Osteocyte (in vitro differentiated cells): ENCODE data around the gene PTK7. TPM values are rescaled to one million over a fixed set of nuclear protein-coding genes. Genes with fewer than 3 reads are reported as not detected.

ENCODE experiments used
- DNase-seq: peaks from one replicate; pipeline ENCODE4 v3.0.0; 2021; ENCODE audit warnings: mixed read lengths; ENCODE audit not compliant: unreplicated experiment; ENCODE audit errors: extremely low spot score
- H3K27ac Mint-ChIP-seq: one replicate; pipeline ENCODE4 v1.8.0; 2021; ENCODE audit warnings: mild to moderate bottlenecking, mixed read lengths; ENCODE audit not compliant: unreplicated experiment
- H3K27me3 Mint-ChIP-seq: one replicate; pipeline ENCODE4 v1.8.0; 2021; ENCODE audit warnings: mixed read lengths; ENCODE audit not compliant: unreplicated experiment
- H3K36me3 Mint-ChIP-seq: one replicate; pipeline ENCODE4 v1.8.0; 2021; ENCODE audit warnings: mixed read lengths; ENCODE audit not compliant: unreplicated experiment
- H3K4me1 Mint-ChIP-seq: one replicate; pipeline ENCODE4 v1.8.0; 2021; ENCODE audit warnings: mixed read lengths; ENCODE audit not compliant: unreplicated experiment
- H3K4me3 Mint-ChIP-seq: one replicate; pipeline ENCODE4 v1.8.0; 2021; ENCODE audit warnings: mild to moderate bottlenecking, moderate library complexity, mixed read lengths; ENCODE audit not compliant: unreplicated experiment
- H3K9me3 Mint-ChIP-seq: one replicate; pipeline ENCODE4 v1.8.0; 2021; ENCODE audit warnings: mixed read lengths; ENCODE audit not compliant: unreplicated experiment
- total RNA-seq: library from RNA; stranded (reverse); gene quantifications from 2 replicates; pipeline ENCODE4 v1.2.1, GENCODE V29; 2021
- TF ChIP-seq, protein P1 (sequence below): fragments of 200-600 bp; sonication (generic); IDR thresholded peaks from 2 replicates; pipeline ENCODE4 v1.5.0; 2021; ENCODE audit warnings: antibody characterized with exemption, mild to moderate bottlenecking, moderate library complexity

PTK7 gene
- total RNA-seq, 1 donor from 2014 or later, result 183 TPM

DNA sequence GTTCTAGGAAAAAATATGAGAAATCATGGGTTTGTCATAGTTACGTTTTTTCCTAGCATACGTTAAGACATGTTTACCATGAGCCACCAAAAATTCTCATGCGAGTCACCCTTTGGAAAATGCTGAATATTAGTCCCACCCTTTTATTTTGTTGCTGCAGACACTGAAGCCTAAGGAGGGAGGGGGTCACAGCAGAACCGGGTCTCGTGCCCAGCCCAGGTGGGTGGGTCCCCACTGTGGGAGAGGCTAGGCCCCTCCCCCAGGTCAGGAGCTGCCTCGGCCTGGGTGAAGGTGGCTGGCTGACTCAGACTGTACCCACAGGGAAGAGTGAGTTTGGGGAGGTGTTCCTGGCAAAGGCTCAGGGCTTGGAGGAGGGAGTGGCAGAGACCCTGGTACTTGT lies 68.8 kb downstream of the PTK7 start:
- Mint-ChIP-seq H3K27me3 (no peaks in the 10 kb centered on the region), H3K4me3 (no peak overlapping the region), H3K27ac (no peak overlapping the region), H3K36me3 (peaks cover 5% of the 10 kb centered on the region), H3K9me3 (no peaks in the 10 kb centered on the region), H3K4me1 (peaks cover 12% of the 10 kb centered on the region)
- DNase-seq, result no peak
- TF ChIP-seq, protein P1, sequence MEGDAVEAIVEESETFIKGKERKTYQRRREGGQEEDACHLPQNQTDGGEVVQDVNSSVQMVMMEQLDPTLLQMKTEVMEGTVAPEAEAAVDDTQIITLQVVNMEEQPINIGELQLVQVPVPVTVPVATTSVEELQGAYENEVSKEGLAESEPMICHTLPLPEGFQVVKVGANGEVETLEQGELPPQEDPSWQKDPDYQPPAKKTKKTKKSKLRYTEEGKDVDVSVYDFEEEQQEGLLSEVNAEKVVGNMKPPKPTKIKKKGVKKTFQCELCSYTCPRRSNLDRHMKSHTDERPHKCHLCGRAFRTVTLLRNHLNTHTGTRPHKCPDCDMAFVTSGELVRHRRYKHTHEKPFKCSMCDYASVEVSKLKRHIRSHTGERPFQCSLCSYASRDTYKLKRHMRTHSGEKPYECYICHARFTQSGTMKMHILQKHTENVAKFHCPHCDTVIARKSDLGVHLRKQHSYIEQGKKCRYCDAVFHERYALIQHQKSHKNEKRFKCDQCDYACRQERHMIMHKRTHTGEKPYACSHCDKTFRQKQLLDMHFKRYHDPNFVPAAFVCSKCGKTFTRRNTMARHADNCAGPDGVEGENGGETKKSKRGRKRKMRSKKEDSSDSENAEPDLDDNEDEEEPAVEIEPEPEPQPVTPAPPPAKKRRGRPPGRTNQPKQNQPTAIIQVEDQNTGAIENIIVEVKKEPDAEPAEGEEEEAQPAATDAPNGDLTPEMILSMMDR, result no peak

DNA sequence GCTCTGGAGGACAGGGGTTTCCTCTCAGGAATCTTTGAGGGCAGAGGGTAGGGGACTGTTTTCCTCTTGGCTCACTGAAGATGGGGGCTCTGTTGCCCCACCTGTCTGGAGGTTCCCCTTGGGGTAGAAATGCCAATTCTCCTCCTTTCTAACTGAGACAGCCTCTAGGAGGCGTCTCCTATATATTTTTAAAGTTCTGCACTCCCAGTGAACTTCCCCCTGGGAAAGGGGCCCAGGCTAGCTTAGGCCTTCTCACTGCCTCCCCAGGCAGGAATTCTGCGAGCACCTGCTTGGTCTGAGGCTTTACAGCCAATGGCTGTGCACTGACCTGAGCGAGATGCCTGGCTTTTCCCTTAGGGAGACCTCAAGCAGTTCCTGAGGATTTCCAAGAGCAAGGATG lies 70.1 kb downstream of the PTK7 start:
- no peak for DNase-seq
- no peak overlapping the region for H3K27ac Mint-ChIP-seq
- H3K4me1 Mint-ChIP-seq, result peaks cover 12% of the 10 kb centered on the region
- no peak overlapping the region for H3K4me3 Mint-ChIP-seq
- H3K9me3 Mint-ChIP-seq, result no peaks in the 10 kb centered on the region
- H3K27me3 Mint-ChIP-seq, result no peaks in the 10 kb centered on the region
- peaks cover 5% of the 10 kb centered on the region for H3K36me3 Mint-ChIP-seq
- TF ChIP-seq, protein P1, result no peak

DNA sequence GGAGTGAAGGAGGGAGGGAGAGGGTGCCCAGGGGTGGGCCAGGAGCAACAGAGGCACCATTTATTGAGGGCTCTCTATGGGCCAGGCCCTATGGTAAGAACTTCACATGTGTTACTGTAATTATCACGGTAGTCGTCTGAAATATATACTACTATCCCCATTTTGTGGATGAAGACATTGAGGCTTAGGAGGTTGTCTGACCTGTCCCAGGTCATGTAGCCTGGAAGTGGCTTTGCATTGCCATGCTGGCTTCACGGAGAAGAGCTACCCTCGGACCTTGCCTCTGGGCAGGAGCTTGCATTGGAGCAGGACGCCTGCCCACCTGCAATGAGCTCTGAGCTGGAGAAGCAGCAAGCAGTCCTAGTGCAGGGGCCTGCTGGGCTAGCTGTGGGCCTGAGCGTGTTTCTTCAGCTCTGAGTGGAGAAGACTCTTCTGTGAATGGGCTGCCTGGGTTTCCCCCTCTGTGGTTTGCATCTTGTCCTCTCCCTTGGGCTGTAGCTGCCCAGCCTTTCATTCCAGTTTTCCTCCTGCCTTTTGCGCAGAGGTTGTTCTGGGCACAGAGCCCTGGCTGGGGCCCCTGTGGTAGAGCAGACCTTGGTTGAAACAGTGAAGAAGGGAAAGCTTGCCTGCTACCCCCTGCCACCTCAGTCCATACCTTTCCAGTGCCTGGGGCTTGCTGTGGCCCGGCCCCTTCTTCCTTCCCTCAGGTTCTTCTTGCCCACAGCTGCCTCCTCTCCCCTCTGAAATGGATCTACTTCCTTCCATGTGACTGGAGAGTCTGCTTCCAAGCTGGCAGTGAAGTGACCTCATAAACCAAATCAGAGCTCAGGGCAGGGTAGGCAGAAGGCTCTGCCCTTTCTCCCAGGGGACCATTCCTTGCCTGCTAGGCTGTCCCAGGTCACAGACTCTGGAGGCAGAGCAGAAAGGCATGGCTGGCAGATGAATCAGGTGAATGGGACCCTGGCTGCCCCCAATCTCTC lies 70.9 kb downstream of the PTK7 start:
- Mint-ChIP-seq H3K4me3 (no peak overlapping the region), H3K27me3 (no peaks in the 10 kb centered on the region), H3K27ac (no peak overlapping the region), H3K9me3 (no peaks in the 10 kb centered on the region), H3K4me1 (peaks cover 12% of the 10 kb centered on the region), H3K36me3 (peaks cover 5% of the 10 kb centered on the region)
- DNase-seq, result no peak
- TF ChIP-seq, protein P1, result no peak

DNA sequence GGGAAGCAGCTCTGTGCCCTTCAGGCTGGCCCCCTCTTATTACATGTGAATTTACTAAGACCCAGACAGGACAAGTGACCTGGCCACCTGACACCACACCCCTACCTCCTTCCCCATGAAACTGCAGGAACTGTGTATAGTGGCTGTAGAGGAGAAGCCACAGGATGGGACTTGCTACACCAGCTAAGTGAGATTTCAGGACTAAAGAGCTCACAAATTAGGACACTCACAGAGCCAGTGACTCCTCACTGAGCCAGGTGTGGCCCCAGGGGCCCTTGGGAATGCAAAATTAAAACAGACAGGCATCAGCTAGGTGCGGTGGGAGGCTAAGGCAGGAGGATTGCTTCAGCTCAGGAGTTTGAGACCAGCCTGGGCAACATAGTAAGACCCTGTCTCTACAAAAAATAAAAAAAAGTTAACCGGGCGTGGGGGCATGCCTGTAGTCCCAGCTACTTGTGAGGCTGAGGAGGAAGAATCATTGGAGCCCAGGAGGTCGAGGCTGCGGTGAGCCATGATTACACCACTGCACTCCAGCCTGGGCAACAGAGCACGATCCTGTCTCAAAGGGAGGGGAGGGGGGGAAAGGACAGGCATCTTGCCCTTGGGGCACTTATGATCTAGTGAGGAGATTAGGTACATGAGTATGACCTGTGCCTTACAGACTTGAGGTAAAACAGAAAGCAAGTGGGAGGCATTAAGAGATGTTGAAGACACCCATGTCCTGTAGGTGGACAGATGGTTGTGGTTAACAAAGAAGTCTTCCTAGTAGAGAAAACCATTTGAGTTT lies 71.8 kb downstream of the PTK7 start:
- Mint-ChIP-seq H3K4me3 (no peak overlapping the region), H3K9me3 (no peaks in the 10 kb centered on the region), H3K36me3 (peaks cover 5% of the 10 kb centered on the region), H3K27ac (no peak overlapping the region), H3K4me1 (peaks cover 11% of the 10 kb centered on the region), H3K27me3 (no peaks in the 10 kb centered on the region)
- DNase-seq, result no peak
- TF ChIP-seq, protein P1, result no peak

DNA sequence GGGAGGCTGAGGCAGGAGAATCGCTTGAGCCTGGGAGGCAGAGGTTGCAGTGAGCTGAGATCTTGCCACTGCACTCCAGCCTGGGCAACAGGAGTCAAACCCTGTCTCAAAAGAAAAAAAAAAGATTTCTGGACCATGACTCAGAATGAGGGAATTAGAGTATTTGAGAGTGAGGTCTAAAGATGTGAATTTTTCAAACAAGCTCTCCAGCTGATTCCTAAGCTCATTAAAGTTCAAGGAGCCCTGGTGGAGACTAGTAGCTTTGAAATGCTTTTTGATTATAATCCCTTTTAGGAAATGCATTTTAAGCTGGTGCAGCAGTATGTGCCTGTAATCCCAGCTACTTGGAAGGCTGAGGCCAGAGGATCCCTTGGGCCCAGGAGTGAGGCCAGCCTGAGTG lies 73.2 kb downstream of the PTK7 start:
- DNase-seq, result no peak
- no peak overlapping the region for H3K27ac Mint-ChIP-seq
- TF ChIP-seq, protein P1, result no peak
- H3K4me3 Mint-ChIP-seq, result no peak overlapping the region
- H3K9me3 Mint-ChIP-seq, result no peaks in the 10 kb centered on the region
- peaks cover 5% of the 10 kb centered on the region for H3K36me3 Mint-ChIP-seq
- H3K4me1 Mint-ChIP-seq, result no peaks in the 10 kb centered on the region
- H3K27me3 Mint-ChIP-seq, result no peaks in the 10 kb centered on the region
